ENCODE results near the gene NR2F2.
A peak's percentile ranks its signal among the peaks of the same experiment; 100 is the strongest.

The NR2F2 gene

GRCh38 chr15:96332637-96333121 is 2.2 kb downstream of the NR2F2 start:
- TF ChIP-seq, protein P1, sequence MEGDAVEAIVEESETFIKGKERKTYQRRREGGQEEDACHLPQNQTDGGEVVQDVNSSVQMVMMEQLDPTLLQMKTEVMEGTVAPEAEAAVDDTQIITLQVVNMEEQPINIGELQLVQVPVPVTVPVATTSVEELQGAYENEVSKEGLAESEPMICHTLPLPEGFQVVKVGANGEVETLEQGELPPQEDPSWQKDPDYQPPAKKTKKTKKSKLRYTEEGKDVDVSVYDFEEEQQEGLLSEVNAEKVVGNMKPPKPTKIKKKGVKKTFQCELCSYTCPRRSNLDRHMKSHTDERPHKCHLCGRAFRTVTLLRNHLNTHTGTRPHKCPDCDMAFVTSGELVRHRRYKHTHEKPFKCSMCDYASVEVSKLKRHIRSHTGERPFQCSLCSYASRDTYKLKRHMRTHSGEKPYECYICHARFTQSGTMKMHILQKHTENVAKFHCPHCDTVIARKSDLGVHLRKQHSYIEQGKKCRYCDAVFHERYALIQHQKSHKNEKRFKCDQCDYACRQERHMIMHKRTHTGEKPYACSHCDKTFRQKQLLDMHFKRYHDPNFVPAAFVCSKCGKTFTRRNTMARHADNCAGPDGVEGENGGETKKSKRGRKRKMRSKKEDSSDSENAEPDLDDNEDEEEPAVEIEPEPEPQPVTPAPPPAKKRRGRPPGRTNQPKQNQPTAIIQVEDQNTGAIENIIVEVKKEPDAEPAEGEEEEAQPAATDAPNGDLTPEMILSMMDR (IDR thresholded peaks at IDR 0.05): no peak
- no peak for DNase-seq (ENCODE audit: low spot score)

GRCh38 chr15:96333131-96334016 is 2.9 kb downstream of the NR2F2 start:
- TF ChIP-seq, protein P1 (IDR thresholded peaks at IDR 0.05): no peak
- DNase-seq (ENCODE audit: low spot score): peak; percentile 70

More at GRCh38 chr15:96332637-96333121, 2.2 kb downstream of the NR2F2 start:
- H3K27ac ChIP-seq: peak overlapping the region; percentile 94 to 99
- peak overlapping the region; percentile 94 for H3K4me3 ChIP-seq

DNA sequence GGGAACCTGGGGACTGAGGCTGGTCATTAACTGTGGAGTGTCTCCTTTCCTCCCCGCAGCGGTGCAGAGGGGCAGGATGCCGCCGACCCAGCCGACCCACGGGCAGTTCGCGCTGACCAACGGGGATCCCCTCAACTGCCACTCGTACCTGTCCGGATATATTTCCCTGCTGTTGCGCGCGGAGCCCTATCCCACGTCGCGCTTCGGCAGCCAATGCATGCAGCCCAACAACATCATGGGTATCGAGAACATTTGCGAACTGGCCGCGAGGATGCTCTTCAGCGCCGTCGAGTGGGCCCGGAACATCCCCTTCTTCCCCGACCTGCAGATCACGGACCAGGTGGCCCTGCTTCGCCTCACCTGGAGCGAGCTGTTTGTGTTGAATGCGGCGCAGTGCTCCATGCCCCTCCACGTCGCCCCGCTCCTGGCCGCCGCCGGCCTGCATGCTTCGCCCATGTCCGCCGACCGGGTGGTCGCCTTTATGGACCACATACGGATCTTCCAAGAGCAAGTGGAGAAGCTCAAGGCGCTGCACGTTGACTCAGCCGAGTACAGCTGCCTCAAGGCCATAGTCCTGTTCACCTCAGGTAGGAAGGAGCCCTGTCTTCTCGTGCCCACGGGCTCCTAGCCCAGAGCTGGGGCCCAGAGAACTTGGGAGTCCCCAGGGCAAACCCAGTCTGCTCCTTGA is 3.7 kb downstream of the NR2F2 start:
- H3K4me3 ChIP-seq: peak overlapping the region; percentile 94
- TF ChIP-seq, protein P1 (IDR thresholded peaks at IDR 0.05): no peak
- H3K27ac ChIP-seq: peak overlapping the region; percentile 94 to 99
- peak; percentile 72 for DNase-seq (ENCODE audit: low spot score)

More at GRCh38 chr15:96333131-96334016, 2.9 kb downstream of the NR2F2 start:
- peak overlapping the region; percentile 94 for H3K4me3 ChIP-seq
- peak overlapping the region; percentile 94 to 99 for H3K27ac ChIP-seq

- no peak for DNase-seq (ENCODE audit: low spot score)
- TF ChIP-seq, protein P1 (IDR thresholded peaks at IDR 0.05): no peak
- H3K27ac ChIP-seq: peak overlapping the region; percentile 94 to 99
- H3K4me3 ChIP-seq: peak overlapping the region; percentile 94
Measured at GRCh38 chr15:96334705-96335410, 4.4 kb downstream of the NR2F2 start.

DNA sequence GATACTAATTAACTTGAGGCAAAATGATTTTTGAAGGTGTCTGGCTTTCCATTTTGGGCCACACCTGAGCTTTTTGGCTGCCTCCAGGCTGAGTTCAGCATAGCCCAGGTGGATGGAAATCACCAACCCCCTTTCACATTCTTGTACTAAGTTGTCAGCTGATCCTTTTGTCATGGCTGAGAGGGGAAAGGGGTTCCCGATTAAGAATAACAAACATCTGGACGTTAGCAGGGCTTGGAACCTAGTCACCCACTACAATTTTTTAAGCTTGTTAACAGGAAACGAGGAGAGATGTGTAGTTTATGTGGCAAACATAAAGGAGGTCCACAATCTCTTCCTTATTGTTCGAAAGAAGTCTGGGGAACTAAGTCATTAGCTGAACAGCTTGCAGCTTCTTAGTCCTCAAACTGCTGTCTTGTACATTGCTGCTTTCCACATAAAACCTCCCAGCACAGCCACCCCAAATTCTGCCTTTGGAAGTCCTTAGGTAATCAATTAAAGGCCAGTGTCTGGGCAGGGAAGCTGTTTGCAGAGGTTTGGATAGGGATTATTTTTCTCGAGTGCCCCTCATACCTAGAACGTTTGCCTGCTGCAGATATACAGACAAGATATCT is 5.0 kb downstream of the NR2F2 start:
- no peak for DNase-seq (ENCODE audit: low spot score)
- peak overlapping the region; percentile 94 to 99 for H3K27ac ChIP-seq
- peak overlapping the region; percentile 94 for H3K4me3 ChIP-seq
- TF ChIP-seq, protein P1 (IDR thresholded peaks at IDR 0.05): no peak

DNA sequence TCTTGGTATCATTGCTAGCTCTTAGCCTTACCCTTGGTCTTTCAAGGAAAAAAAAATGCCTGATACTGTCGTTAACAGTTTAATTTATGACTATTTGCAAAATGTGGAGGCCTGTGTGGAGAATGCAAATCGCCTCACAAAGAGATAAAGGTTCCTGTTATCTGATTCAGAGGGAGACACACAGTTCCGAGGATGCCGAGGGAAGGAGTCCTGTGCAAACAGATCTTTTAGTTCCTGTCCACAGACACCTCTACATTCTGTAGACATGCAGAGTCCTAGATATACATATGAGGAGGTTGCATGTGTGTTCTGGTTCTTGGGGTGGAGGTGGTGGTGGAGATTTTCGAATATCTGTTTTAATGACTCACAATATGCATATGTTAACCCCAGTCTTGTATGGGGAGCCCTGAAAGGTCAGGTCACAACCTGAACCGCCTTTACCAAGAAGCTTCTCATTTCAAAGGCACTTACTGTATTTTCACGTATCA is 5.7 kb downstream of the NR2F2 start:
- Histone ChIP-seq H3K27ac (peak overlapping the region; percentile 94 to 99), H3K4me3 (peak overlapping the region; percentile 94)
- TF ChIP-seq, protein P1 (IDR thresholded peaks at IDR 0.05): no peak
- DNase-seq (ENCODE audit: low spot score): no peak

Data from coronary artery (tissue), 2 donors.